Gastrocnemius medialis (tissue), 4 donors: ENCODE measurements around the gene CTPS2.

Experiments
- POLR2A ChIP-seq, 2 donors: fragments of 450-650 bp; IDR thresholded peaks; one replicate each; pipeline ENCODE4 v1.6.1; 2017; ENCODE audit warnings: antibody characterized with exemption in 2 of 2, mild to moderate bottlenecking in 2 of 2, moderate library complexity in 2 of 2
- TF ChIP-seq, protein P1 (sequence below), 5 experiments: fragments of 450-650 bp in 3 of 5; fragments of 200-600 bp in 2 of 5; sonication (generic) in 2 of 5; IDR thresholded peaks in 4 of 5; conservative IDR thresholded peaks in 1 of 5; 1 replicate in 4 of 5; 2 replicates in 1 of 5; pipeline ENCODE4 v1.5.1; 2016 to 2019; ENCODE audit warnings: antibody characterized with exemption in 5 of 5, mild to moderate bottlenecking in 3 of 5, moderate library complexity in 3 of 5

DNA sequence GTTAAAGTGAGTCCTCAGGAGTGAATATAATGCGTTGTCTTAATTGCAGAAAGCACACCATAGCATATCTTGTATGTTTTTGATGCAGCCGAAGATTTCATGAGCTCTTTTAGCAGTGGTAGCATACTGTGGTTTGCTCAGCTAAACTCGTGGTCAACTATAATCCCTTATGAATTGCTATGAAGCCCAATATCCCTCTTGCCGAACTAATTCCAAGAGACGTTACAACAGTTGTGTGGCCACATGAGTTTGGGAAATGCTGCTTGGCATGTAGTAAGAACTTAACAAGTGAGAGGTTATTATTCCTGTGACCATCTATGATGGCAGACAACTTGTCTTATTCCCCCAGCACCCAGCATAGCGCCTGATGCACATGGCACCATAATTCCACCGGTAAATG is 37.7 kb upstream of the CTPS2 start:
- TF ChIP-seq, protein P1, sequence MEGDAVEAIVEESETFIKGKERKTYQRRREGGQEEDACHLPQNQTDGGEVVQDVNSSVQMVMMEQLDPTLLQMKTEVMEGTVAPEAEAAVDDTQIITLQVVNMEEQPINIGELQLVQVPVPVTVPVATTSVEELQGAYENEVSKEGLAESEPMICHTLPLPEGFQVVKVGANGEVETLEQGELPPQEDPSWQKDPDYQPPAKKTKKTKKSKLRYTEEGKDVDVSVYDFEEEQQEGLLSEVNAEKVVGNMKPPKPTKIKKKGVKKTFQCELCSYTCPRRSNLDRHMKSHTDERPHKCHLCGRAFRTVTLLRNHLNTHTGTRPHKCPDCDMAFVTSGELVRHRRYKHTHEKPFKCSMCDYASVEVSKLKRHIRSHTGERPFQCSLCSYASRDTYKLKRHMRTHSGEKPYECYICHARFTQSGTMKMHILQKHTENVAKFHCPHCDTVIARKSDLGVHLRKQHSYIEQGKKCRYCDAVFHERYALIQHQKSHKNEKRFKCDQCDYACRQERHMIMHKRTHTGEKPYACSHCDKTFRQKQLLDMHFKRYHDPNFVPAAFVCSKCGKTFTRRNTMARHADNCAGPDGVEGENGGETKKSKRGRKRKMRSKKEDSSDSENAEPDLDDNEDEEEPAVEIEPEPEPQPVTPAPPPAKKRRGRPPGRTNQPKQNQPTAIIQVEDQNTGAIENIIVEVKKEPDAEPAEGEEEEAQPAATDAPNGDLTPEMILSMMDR (IDR thresholded peaks at IDR 0.05 in 4 of 5, conservative IDR thresholded peaks at IDR 0.05 in 1 of 5): no peak
- TF ChIP-seq POLR2A (IDR thresholded peaks at IDR 0.05): no peak
